ENCODE measurements around the gene PPIA. TPM values are rescaled to one million over a fixed set of nuclear protein-coding genes. Genes with fewer than 3 reads are reported as not detected.

The PPIA gene
- total and polyA plus RNA-seq, 2 donors from 2014 or later = 1,143 to 2,940 TPM

DNA sequence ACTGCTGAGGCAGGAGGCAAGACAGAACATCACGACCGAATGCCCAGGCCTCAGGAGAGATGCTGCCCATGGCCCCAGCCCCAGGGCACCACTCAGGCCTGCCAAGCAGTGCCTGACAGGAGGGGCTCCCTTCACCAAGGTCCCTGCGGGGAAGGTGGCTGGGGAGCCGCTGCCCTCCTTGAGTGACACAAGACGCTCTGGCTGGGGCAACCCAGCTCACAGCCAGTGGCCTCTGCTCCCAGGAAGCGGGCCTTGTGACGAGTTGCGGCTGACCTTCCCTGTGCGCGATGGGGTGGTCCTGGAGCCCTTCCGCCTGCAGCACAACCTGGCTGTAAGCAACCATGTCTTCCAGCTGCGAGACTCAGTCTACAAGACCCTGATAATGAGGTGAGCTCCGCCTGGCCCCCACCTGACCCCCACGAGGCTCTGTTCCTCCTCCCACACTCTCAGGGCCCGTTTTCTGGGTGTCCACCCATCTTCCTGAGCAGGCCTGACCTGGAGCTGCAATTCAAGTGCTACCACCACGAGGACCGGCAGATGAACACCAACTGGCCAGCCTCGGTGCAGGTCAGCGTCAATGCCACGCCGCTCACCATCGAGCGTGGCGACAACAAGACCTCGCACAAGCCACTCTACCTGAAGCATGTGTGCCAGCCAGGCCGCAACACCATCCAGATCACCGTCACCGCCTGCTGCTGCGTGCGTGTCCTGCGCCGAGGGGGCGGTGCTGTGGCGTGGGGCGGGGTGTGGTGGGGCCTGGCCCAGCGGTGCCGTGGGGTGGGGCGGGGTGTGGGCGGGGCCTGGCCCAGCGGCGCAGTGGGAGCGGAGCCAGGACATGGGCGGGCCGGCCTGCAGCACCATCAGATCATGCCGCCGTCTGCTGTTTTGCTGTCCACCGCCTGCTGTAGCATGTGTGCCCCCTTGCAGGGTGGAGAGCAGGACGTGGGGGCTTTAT, 35.0 kb upstream of the PPIA start:
- Histone ChIP-seq H3K27me3 (ENCODE audit: control insufficient read depth, insufficient read depth, low read length) (no peaks in the 10 kb centered on the region), H3K36me3 (ENCODE audit: control insufficient read depth in 2 of 3, insufficient read depth in 3 of 3, low read length in 3 of 3) (peaks cover 4 to 65% (median 40%) of the 10 kb centered on the region in 3 donors), H3K4me3 (ENCODE audit: low read length in 3 of 3) (no peak overlapping the region), H3K4me1 (ENCODE audit: control insufficient read depth in 2 of 3, insufficient read depth in 2 of 3, low read depth in 1 of 3, low read length in 3 of 3) (no peaks in the 10 kb centered on the region), H3K9me3 (ENCODE audit: control insufficient read depth in 2 of 3, insufficient read depth in 1 of 3, low read length in 3 of 3) (no peaks in the 10 kb centered on the region), H3K9ac (ENCODE audit: low read length in 3 of 3) (no peak overlapping the region), H3K27ac (ENCODE audit: low read depth in 2 of 2, low read length in 2 of 2) (no peak overlapping the region)
- no peak for FAIRE-seq
- intact Hi-C loops (cut with DNase I) = no loop called here
- no peak for DNase-seq
- TF ChIP-seq, protein P1, sequence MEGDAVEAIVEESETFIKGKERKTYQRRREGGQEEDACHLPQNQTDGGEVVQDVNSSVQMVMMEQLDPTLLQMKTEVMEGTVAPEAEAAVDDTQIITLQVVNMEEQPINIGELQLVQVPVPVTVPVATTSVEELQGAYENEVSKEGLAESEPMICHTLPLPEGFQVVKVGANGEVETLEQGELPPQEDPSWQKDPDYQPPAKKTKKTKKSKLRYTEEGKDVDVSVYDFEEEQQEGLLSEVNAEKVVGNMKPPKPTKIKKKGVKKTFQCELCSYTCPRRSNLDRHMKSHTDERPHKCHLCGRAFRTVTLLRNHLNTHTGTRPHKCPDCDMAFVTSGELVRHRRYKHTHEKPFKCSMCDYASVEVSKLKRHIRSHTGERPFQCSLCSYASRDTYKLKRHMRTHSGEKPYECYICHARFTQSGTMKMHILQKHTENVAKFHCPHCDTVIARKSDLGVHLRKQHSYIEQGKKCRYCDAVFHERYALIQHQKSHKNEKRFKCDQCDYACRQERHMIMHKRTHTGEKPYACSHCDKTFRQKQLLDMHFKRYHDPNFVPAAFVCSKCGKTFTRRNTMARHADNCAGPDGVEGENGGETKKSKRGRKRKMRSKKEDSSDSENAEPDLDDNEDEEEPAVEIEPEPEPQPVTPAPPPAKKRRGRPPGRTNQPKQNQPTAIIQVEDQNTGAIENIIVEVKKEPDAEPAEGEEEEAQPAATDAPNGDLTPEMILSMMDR (IDR thresholded peaks at IDR 0.05; ENCODE audit: borderline replicate concordance, extremely low read depth, insufficient read depth) = no peak

DNA sequence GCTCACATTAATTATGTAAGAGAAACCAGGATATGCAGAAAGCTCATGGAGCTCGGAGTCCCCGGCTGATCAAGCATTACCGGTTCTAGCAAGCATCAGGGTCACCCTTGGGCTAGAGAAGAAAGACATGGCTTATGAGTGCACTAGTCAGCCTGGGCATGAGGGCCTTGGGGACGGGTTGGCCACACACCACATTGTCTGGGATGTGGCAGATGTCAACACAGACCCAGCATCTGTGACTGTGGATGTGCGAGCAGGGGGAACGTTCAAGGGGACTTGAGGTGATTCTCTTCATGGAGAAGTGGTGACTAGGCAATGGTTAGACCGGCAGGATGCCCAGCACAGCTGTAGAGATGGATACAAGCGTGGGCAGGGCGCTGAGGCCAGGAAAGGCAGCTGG, 34.2 kb upstream of the PPIA start:
- peaks cover 4 to 67% (median 43%) of the 10 kb centered on the region in 3 donors for H3K36me3 ChIP-seq (ENCODE audit: control insufficient read depth in 2 of 3, insufficient read depth in 3 of 3, low read length in 3 of 3)
- no peaks in the 10 kb centered on the region for H3K9me3 ChIP-seq (ENCODE audit: control insufficient read depth in 2 of 3, insufficient read depth in 1 of 3, low read length in 3 of 3)
- intact Hi-C loops (cut with DNase I) = no loop called here
- no peak overlapping the region for H3K27ac ChIP-seq (ENCODE audit: low read depth in 2 of 2, low read length in 2 of 2)
- no peaks in the 10 kb centered on the region for H3K27me3 ChIP-seq (ENCODE audit: control insufficient read depth, insufficient read depth, low read length)
- no peak overlapping the region for H3K9ac ChIP-seq (ENCODE audit: low read length in 3 of 3)
- DNase-seq (no peak), FAIRE-seq (no peak)
- H3K4me3 ChIP-seq (ENCODE audit: low read length in 3 of 3) = no peak overlapping the region
- TF ChIP-seq, protein P1 (IDR thresholded peaks at IDR 0.05; ENCODE audit: borderline replicate concordance, extremely low read depth, insufficient read depth) = no peak
- no peaks in the 10 kb centered on the region for H3K4me1 ChIP-seq (ENCODE audit: control insufficient read depth in 2 of 3, insufficient read depth in 2 of 3, low read depth in 1 of 3, low read length in 3 of 3)

DNA sequence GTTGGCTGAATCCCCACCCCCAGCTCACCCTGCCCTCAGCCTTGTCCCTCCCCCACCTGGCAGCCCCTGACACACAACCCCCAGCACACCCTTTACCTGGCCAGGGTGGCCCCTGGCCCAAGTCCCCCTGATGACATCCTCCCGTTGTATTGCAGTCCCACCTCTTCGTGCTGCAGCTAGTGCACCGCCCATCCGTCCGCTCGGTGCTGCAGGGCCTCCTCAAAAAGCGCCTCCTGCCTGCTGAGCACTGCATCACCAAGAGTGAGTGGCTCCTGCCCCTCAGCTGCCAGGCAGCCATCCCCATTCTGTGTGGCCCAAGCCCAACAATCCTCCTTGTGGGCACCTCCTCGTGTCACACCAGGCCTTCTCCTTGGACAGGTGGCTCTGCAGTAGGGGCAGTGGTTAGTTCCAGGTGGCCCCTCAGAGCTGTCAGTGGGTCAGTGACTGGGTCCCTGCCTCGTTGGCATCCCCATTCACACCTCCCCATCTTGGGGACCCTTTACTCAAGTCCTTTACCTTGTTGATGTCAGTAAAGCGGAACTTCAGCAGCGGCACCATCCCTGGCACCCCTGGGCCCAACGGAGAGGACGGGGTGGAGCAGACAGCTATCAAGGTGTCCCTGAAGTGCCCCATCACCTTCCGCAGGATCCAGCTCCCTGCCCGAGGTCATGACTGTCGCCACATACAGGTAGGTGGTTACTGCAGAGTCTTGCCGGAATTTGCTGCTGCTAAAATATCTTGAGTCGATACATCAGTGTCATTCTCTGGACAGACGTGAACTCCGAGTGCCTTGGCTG, 33.6 kb upstream of the PPIA start:
- Histone ChIP-seq H3K36me3 (ENCODE audit: control insufficient read depth in 2 of 3, insufficient read depth in 3 of 3, low read length in 3 of 3) (peaks cover 4 to 67% (median 41%) of the 10 kb centered on the region in 3 donors), H3K9me3 (ENCODE audit: control insufficient read depth in 2 of 3, insufficient read depth in 1 of 3, low read length in 3 of 3) (no peaks in the 10 kb centered on the region), H3K27me3 (ENCODE audit: control insufficient read depth, insufficient read depth, low read length) (no peaks in the 10 kb centered on the region), H3K4me3 (ENCODE audit: low read length in 3 of 3) (no peak overlapping the region), H3K9ac (ENCODE audit: low read length in 3 of 3) (no peak overlapping the region), H3K4me1 (ENCODE audit: control insufficient read depth in 2 of 3, insufficient read depth in 2 of 3, low read depth in 1 of 3, low read length in 3 of 3) (peaks cover 0 to 2% (median 0%) of the 10 kb centered on the region in 3 donors), H3K27ac (ENCODE audit: low read depth in 2 of 2, low read length in 2 of 2) (no peak overlapping the region)
- intact Hi-C loops (cut with DNase I) = no loop called here
- FAIRE-seq (no peak), DNase-seq (no peak)
- TF ChIP-seq, protein P1 (IDR thresholded peaks at IDR 0.05; ENCODE audit: borderline replicate concordance, extremely low read depth, insufficient read depth) = no peak
